Hematopoietic multipotent progenitor cell treated with erythropoietin and hydrocortisone succinate and interleukin-3 and kit ligand, for 4 days (in vitro differentiated cells): ENCODE data around the gene TUBA3E.
"Not testable (repeated sequence)": the region's sequence is repeated elsewhere in the genome, so short reads cannot be mapped to it uniquely, and the experiment has no call there.

ENCODE experiments used
- DNase-seq: peaks from one replicate; pipeline ENCODE4 v3.0.0-alpha.2; 2015

Gene TUBA3E

GRCh38 chr2:130190237-130190636, 8.0 kb downstream of the TUBA3E start:
- DNase-seq = no peak

- not testable (repeated sequence) for DNase-seq
Observed at GRCh38 chr2:130188958-130189357, 9.3 kb downstream of the TUBA3E start.

- DNase-seq = not testable (repeated sequence)
Observed at GRCh38 chr2:130187859-130188792, 10.1 kb downstream of the TUBA3E start.

GRCh38 chr2:130187268-130187667, 11.0 kb downstream of the TUBA3E start:
- DNase-seq = no peak

GRCh38 chr2:130186391-130186790, 11.8 kb downstream of the TUBA3E start:
- DNase-seq = no peak

- DNase-seq = no peak
Observed at GRCh38 chr2:130185896-130186295, 12.3 kb downstream of the TUBA3E start.

GRCh38 chr2:130185436-130185835, 12.8 kb downstream of the TUBA3E start:
- no peak for DNase-seq

- peak; percentile 47 for DNase-seq
Observed at GRCh38 chr2:130183512-130184373, 14.5 kb downstream of the TUBA3E start.

GRCh38 chr2:130182826-130183511, 15.3 kb downstream of the TUBA3E start:
- not testable (repeated sequence) for DNase-seq

- peak; percentile 96 for DNase-seq
Observed at GRCh38 chr2:130181880-130182682, 16.2 kb downstream of the TUBA3E start, which contains the start of gene MZT2B. TSS of gene MZT2B (plus strand) at chr2:130182262. CDS start at chr2:130182283, 21 bp downstream.

GRCh38 chr2:130181325-130181879, 16.8 kb downstream of the TUBA3E start, which contains the start of gene SMPD4:
TSS of gene SMPD4 (minus strand) at chr2:130181602. CDS start at chr2:130176592, 5,010 bp downstream.
- DNase-seq = peak; percentile 98

GRCh38 chr2:130180404-130181324, 17.6 kb downstream of the TUBA3E start:
- DNase-seq = not testable (repeated sequence)

GRCh38 chr2:130174866-130175265, 23.4 kb downstream of the TUBA3E start:
- not testable (repeated sequence) for DNase-seq

- DNase-seq = no peak
Observed at GRCh38 chr2:130169896-130170295, 28.3 kb downstream of the TUBA3E start.

- not testable (repeated sequence) for DNase-seq
Observed at GRCh38 chr2:130169163-130169562, 29.1 kb downstream of the TUBA3E start.

- DNase-seq = not testable (repeated sequence)
Observed at GRCh38 chr2:130166611-130167010, 31.6 kb downstream of the TUBA3E start.

- no peak for DNase-seq
Observed at GRCh38 chr2:130165293-130166016, 32.8 kb downstream of the TUBA3E start.

GRCh38 chr2:130162968-130163367, 35.3 kb downstream of the TUBA3E start:
- DNase-seq = no peak

GRCh38 chr2:130162486-130162885, 35.8 kb downstream of the TUBA3E start:
- DNase-seq = not testable (repeated sequence)
